Coronary artery (tissue), 2 donors: Measurements from ENCODE around the gene C2orf49.

Experiments
- DNase-seq: peaks from one replicate; pipeline ENCODE4 v3.0.0-alpha.2; 2017; ENCODE audit warnings: low spot score
- H3K27ac ChIP-seq, 2 donors: fragments of 200-600 bp; sonication (generic); one replicate each; pipeline ENCODE4 v1.5.1; 2016 to 2019
- H3K4me3 ChIP-seq: fragments of 200-600 bp; sonication (generic); 2 replicates; pipeline ENCODE4 v1.5.1; 2016; ENCODE audit warnings: mild to moderate bottlenecking, moderate library complexity
- TF ChIP-seq, protein P1 (sequence below): fragments of 200-600 bp; sonication (generic); IDR thresholded peaks from one replicate; pipeline ENCODE4 v1.5.1; 2019; ENCODE audit warnings: antibody characterized with exemption

The C2orf49 gene

DNA sequence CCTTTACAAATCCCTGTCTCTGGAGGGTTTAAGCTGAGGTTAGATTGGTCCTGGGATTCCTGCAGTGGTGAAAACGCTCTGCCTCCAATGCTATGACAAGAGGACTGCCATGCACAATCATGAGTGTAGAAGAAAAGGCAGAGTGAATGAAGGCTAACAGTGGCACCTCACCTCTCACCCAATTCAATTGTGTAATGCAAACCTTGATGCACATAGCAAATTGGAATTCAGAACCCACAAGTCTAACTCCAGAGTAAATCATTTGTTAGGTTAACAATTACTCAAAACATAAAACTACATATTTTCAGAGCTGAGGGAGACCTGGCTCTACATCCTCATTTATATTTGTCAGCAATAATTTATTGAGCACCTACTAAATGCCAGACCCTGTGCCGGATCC, 9.7 kb upstream of the C2orf49 start:
- Histone ChIP-seq H3K27ac (peak overlapping the region in 1 of 2 donors; percentile 94), H3K4me3 (no peak overlapping the region)
- DNase-seq = no peak
- TF ChIP-seq, protein P1, sequence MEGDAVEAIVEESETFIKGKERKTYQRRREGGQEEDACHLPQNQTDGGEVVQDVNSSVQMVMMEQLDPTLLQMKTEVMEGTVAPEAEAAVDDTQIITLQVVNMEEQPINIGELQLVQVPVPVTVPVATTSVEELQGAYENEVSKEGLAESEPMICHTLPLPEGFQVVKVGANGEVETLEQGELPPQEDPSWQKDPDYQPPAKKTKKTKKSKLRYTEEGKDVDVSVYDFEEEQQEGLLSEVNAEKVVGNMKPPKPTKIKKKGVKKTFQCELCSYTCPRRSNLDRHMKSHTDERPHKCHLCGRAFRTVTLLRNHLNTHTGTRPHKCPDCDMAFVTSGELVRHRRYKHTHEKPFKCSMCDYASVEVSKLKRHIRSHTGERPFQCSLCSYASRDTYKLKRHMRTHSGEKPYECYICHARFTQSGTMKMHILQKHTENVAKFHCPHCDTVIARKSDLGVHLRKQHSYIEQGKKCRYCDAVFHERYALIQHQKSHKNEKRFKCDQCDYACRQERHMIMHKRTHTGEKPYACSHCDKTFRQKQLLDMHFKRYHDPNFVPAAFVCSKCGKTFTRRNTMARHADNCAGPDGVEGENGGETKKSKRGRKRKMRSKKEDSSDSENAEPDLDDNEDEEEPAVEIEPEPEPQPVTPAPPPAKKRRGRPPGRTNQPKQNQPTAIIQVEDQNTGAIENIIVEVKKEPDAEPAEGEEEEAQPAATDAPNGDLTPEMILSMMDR = no peak

DNA sequence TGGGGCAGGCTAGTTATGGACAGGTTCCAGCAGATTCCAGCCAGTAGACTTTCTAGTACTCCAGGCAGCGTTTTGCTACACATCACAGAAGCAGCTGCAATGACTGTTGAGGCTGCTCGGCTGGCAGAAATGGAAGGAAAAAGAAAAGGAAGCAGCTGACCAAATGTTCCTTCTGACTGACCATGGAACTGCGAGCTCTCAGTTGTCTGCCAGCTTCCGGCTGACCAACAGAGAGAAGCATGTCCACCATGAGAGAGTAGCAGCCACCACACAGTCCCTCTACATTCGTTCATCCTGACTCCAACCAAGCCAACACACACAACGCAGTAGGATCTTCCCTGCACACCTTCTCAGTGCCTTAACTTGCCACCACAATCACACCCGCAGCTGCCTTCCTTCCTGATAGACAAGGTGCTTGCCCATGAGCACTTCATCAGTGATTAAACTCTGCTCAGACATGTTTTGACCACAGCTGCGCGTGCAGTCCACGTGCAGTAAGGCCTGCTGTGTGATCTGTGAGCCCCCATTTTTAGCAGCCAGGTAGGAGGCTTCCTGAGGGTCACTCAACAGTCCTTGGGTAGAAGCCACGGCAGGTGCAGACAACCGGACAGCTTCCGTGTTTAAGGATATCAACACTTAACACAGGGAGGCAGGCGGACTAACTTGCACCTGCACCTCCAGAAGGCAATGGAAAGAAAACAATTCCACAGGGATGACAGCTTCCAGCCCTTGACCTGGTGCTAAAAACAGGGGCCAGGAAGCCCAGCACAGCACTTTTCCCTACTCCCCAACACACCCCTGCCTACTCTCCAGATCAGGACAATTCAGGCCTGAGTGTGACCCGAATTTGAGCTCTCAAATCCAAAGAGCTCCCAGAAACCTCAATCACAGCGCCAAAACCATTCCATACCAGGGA, 8.8 kb upstream of the C2orf49 start:
- Histone ChIP-seq H3K4me3 (peak overlapping the region; percentile 96), H3K27ac (peak overlapping the region; percentile 77 to 94)
- DNase-seq = no peak
- TF ChIP-seq, protein P1 = no peak

DNA sequence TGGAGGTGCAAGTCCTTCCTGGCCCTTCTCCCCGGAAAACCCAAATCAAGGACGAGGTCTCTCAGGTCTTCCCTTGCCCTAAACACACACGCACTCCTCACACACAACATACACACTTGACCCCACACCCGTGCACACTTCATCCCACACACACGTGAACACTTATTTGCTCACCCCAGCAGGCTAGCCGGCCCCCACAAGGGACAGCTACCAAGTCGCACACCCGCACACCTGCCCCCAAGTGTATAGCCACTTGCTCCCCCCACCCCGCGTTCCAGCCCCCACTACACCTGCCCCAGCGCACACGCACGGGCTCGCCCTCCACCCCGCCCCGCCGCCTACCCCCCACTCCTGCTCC, 8.2 kb upstream of the C2orf49 start:
- peak overlapping the region; percentile 77 to 94 for H3K27ac ChIP-seq
- no peak for DNase-seq
- peak overlapping the region; percentile 96 for H3K4me3 ChIP-seq
- TF ChIP-seq, protein P1 = no peak

DNA sequence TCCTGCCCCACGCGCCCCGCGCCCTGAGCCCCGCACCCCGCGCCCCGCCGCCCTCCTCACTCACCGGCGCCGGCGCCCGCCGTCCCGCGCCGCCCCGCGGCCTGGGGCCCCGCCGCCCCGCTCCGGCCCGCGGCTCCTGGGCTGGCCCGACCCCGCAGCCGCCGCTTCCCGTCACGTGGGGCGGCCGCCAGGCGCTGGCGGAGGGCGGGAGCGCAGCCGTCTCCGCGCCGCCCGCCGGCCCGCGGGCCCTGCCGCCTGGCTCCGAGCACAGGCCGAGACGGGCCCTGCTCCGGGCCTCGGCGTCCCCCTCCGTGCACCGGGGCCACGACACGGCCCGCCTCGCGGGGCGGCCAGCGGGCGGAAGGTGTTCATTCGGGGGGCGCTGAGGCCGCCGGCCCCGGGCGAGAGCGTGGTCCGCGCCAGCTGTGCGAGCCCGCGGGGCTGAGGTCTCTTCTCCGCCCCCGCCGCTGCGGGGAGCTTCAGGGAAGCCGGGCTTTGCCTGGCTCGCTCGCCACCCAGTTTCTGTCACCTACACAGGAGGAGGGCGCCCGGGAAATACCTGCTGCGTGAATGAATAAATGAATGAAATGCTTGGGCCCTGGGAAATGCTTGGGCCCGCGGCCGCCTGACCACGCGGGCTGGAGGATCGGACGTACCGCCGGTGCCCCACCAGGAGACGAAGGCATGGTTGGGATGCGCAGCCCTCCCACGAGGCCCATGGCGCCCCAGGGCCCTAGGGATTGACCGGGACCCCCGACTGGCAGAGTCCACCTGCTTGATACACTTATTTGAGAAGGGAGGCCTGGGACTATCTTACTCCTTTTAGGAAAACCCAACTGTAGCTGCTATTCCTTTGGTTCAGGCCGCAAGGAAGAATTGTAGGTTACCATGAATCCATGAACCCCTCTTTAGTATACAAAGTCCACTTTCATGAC, 7.5 kb upstream of the C2orf49 start, which contains the start of gene TGFBRAP1:
TSS of gene TGFBRAP1 (minus strand) at position 175 of the 935 bp plus-strand sequence. CDS start 21,434 bp downstream, outside the sequence.
- peak; percentile 77 for DNase-seq
- Histone ChIP-seq H3K27ac (peak within 1 kb of the TSS; percentile 77 to 94), H3K4me3 (peak within 1 kb of the TSS; percentile 96)
- TF ChIP-seq, protein P1 = no peak

DNA sequence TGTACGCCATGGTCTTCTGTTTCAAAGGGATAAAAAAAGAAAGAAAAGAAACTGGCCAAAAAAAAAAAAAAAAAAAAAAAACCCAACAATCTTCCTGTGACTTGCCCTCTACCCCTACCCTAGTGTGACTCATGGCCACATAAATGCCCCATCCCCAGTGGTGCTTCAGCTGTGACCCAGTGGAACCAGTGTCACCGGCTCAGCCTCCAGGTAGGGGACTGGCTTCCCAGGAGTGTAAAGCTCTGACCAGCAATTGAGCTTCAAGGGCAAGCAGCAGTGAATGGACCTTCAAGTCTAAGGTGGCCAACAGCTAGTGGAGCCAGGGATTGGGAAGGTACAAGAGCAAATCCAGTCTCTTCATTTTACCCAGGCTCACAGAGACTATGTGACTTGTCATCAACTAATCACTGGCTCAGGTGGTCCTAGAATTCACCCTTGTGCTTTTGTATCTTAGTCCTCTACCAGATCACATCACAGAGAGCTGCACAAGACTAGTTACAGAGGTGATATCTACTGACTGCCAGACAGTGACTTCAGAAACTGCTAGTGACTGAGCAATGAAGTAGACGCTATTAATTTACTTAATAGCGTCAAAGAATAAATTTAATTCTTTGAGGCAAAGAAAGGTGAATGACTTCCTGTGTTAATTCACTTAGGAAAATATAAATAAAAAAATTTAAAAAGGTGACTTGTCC, 6.5 kb upstream of the C2orf49 start:
- H3K4me3 ChIP-seq = no peak overlapping the region
- no peak for DNase-seq
- TF ChIP-seq, protein P1 = no peak
- no peak overlapping the region for H3K27ac ChIP-seq

DNA sequence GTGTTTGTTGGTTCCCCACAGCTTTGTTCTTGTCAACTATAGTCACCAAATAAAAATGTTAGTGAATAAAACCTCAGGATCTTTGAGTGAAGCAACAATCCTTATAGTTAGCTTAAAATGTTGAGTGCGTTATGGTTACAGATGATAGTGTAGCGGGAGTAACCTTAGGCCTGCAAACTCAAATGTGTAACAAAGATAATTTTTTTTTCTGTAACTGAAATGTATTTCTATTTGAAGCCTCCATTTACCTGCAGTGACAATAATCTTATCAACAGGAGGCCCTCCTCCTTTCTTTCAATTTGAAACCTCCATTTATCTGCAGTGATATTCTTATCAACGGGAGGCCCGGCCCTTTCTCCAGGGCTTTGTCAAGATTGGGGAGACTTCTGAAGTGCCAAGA, 3.1 kb upstream of the C2orf49 start:
- Histone ChIP-seq H3K27ac (no peak overlapping the region), H3K4me3 (no peak overlapping the region)
- TF ChIP-seq, protein P1 = no peak
- DNase-seq = no peak
